ENCODE results near the gene TAF4. TPM values are rescaled to one million over a fixed set of nuclear protein-coding genes. Genes with fewer than 3 reads are reported as not detected.

TAF4 gene
- total RNA-seq, 6 experiments from 2014 or later = 9.0 to 13.0 (median 11.3) TPM

DNA sequence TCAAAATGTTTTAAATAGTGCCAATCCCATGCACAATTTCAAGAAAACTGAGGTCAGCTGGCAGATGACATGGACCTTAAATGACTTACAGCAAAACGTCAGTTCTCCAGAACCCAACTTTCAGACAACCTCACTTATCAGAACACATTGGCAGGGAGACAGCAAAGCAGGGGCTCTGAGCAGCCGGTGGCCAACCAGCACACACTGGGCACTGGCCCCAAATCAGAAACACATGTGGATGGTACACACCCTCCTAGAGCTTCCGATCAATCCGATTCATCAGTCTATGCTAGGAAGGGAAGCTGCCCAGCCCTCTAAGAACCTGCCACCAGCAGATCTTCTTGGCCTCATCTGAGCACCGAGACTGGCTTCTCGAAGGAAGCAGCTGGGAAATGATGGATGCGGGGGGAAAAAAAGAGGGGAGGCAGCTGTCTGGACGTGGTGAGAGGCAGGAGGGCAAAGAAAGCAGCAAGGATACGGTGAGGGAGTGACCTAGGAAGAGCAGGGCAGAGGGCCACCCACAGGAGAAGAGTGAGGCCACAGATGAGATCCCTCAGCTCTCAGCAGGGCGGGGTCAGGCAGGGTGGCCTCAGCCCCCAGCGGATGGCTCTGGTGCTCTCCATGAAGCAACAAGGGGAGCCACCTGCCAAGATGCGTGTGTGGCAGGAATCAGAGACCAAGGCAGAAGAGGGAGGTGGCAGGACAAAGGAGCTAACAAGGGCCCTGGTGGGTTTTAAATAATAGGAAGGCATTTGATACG is 32.9 kb downstream of the TAF4 start:
- WGBS (ENCODE audit: insufficient coverage, low coverage, low lambda C conversion rate, missing lambda C conversion rate) = 61% methylated on average over 10 of the region's 13 CpGs
- peak in 2 of 4 donors; percentile 7 to 28 for ATAC-seq
- Histone ChIP-seq H3K4me3 (no peak overlapping the region), H3K36me3 (no peaks in the 10 kb centered on the region), H3K27me3 (no peaks in the 10 kb centered on the region), H3K9me3 (no peaks in the 10 kb centered on the region), H3K27ac (no peak overlapping the region), H3K4me1 (peaks cover 0 to 12% (median 2%) of the 10 kb centered on the region in 4 donors)
- DNase-seq = peak in 1 of 3 donors; percentile 37
- no peak for TF ChIP-seq POLR2A (IDR thresholded peaks at IDR 0.05)
- TF ChIP-seq CTCF (IDR thresholded peaks at IDR 0.05) = no peak
- intact Hi-C loops (cut with DNase I) = no loop called here

- TF ChIP-seq CTCF (IDR thresholded peaks at IDR 0.05) = no peak
- TF ChIP-seq POLR2A (IDR thresholded peaks at IDR 0.05) = no peak
- peaks cover 0 to 25% (median 8%) of the 10 kb centered on the region in 4 donors for H3K4me1 ChIP-seq
- no peaks in the 10 kb centered on the region for H3K9me3 ChIP-seq
- intact Hi-C loops (cut with DNase I) = no loop called here
- ATAC-seq (no peak), DNase-seq (peak in 1 of 3 donors; percentile 22)
- no peak overlapping the region for H3K27ac ChIP-seq
- H3K4me3 ChIP-seq = no peak overlapping the region
- WGBS (ENCODE audit: insufficient coverage, low coverage, low lambda C conversion rate, missing lambda C conversion rate) = 97% methylated on average over 10 of the region's 15 CpGs
- no peaks in the 10 kb centered on the region for H3K36me3 ChIP-seq
- no peaks in the 10 kb centered on the region for H3K27me3 ChIP-seq
Observed at GRCh38 chr20:62031462-62032092, 34.1 kb downstream of the TAF4 start.

DNA sequence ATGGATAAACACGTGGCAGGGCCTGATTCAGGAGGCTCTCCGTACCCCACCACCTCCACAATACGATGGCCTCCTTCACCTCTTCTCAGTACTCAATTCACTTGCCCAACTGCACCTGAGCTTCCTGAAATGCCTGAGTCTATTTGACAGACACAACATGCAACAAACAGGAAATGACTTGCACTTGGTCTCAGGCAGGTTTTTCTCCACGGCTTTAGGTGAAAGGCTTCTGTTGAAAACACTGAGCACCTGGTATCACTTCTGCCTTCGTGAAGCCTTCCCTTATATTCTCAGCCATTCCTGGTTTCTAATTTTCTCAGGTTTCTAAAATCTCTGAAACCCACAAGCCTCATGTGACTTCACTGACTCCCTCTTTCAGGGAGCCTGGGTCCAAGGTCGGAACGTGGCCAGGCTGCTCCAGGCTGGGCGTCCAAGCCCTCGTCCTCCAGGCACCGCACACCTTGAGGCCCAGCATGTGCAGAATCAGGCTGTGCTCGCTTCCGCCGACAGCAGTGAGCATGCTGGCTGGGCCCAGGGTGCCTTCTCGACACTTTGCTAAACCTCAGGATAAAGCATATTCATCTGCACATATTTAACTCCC is 34.7 kb downstream of the TAF4 start:
- intact Hi-C loops (cut with DNase I) = no loop called here
- H3K27ac ChIP-seq = no peak overlapping the region
- H3K27me3 ChIP-seq = no peaks in the 10 kb centered on the region
- H3K9me3 ChIP-seq = no peaks in the 10 kb centered on the region
- H3K4me1 ChIP-seq = peaks cover 0 to 31% (median 11%) of the 10 kb centered on the region in 4 donors
- 57% methylated on average over 10 of the region's 14 CpGs for WGBS (ENCODE audit: insufficient coverage, low coverage, low lambda C conversion rate, missing lambda C conversion rate)
- no peak overlapping the region for H3K4me3 ChIP-seq
- DNase-seq = peak in 1 of 3 donors; percentile 39
- H3K36me3 ChIP-seq = no peaks in the 10 kb centered on the region
- ATAC-seq = no peak
- no peak for TF ChIP-seq POLR2A (IDR thresholded peaks at IDR 0.05)
- no peak for TF ChIP-seq CTCF (IDR thresholded peaks at IDR 0.05)

GRCh38 chr20:62030357-62030756 is 35.3 kb downstream of the TAF4 start:
- H3K27ac ChIP-seq = no peak overlapping the region
- TF ChIP-seq POLR2A (IDR thresholded peaks at IDR 0.05) (no peak), CTCF (IDR thresholded peaks at IDR 0.05) (no peak)
- intact Hi-C loops (cut with DNase I) = no loop called here
- 87% methylated on average over 8 of the region's 9 CpGs for WGBS (ENCODE audit: insufficient coverage, low coverage, low lambda C conversion rate, missing lambda C conversion rate)
- H3K9me3 ChIP-seq = no peaks in the 10 kb centered on the region
- H3K36me3 ChIP-seq = no peaks in the 10 kb centered on the region
- H3K27me3 ChIP-seq = no peaks in the 10 kb centered on the region
- peaks cover 0 to 34% (median 11%) of the 10 kb centered on the region in 4 donors for H3K4me1 ChIP-seq
- ATAC-seq = no peak
- DNase-seq = peak in 1 of 3 donors; percentile 13
- no peak overlapping the region for H3K4me3 ChIP-seq
